OCI-LY7 (cell line): Measurements from ENCODE around the gene SLC25A39.

ENCODE experiments used
- CTCF ChIP-seq: fragments of 200-600 bp; sonication (generic); conservative IDR thresholded peaks from 2 replicates; pipeline ENCODE4 v1.5.1; 2014; ENCODE audit warnings: mild to moderate bottlenecking, antibody characterized with exemption, low read length, moderate library complexity, mixed read lengths
- EZH2phosphoT487 ChIP-seq: fragments of 200-600 bp; sonication (generic); IDR thresholded peaks from 2 replicates; pipeline ENCODE4 v1.6.1; 2018; ENCODE audit warnings: low read depth, borderline replicate concordance, mild to moderate bottlenecking, mixed run types, antibody characterized with exemption, low read length, moderate library complexity, mixed read lengths

GRCh38 chr17:44279666-44280391 lies 44.8 kb downstream of the SLC25A39 start:
- TF ChIP-seq CTCF (no peak), EZH2phosphoT487 (no peak)
